K562 (cell line): ENCODE measurements around the gene GPR4. TPM values are rescaled to one million over a fixed set of nuclear protein-coding genes. Genes with fewer than 3 reads are reported as not detected.

Source experiments
- AFF4 ChIP-seq: sonication (generic); formaldehyde crosslinking; IDR thresholded peaks from 2 replicates; pipeline ENCODE4 v1.8.0; 2023; ENCODE audit warnings: mild to moderate bottlenecking, missing genetic modification reagents
- FIP1L1 ChIP-seq: fragments of 200-400 bp; formaldehyde crosslinking; IDR thresholded peaks from 2 replicates; pipeline ENCODE4 v1.6.1; 2018; ENCODE audit warnings: mild to moderate bottlenecking, low read depth, low read length; ENCODE audit not compliant: poor library complexity, severe bottlenecking
- GTF2A2 ChIP-seq: IDR thresholded peaks from 2 replicates; pipeline ENCODE4 v1.6.1; 2016; ENCODE audit warnings: mild to moderate bottlenecking, missing genetic modification characterization, missing compliant biosample characterization
- KAT7 ChIP-seq: sonication (generic); formaldehyde crosslinking; IDR thresholded peaks from 2 replicates; pipeline ENCODE4 v1.8.0; 2022; ENCODE audit warnings: missing genetic modification reagents, mild to moderate bottlenecking, borderline replicate concordance
- KLF10 ChIP-seq: fragments of 250-450 bp; sonication (Bioruptor Pico); IDR thresholded peaks from 2 replicates; pipeline ENCODE4 v1.6.1; 2021; ENCODE audit warnings: matching md5 sums
- MYC ChIP-seq, 2 experiments: fragments of 250-450 bp in 1 of 2; sonication (Bioruptor Pico) in 1 of 2; IDR thresholded peaks; 2 replicates each; pipeline versions ENCODE4 v1.5.1 to v1.6.1; 2012 to 2021; ENCODE audit warnings: low read depth in 2 of 2, borderline replicate concordance in 1 of 2, improper control_type of control experiment in 1 of 2, low read length in 1 of 2, mild to moderate bottlenecking in 1 of 2, moderate library complexity in 1 of 2
- POLR2A ChIP-seq: fragments of 450-650 bp; conservative IDR thresholded peaks from 2 replicates; pipeline ENCODE4 v1.6.1; 2016
- SLC30A9 ChIP-seq: fragments of 250-450 bp; sonication (Bioruptor Pico); IDR thresholded peaks from 2 replicates; pipeline ENCODE4 v1.8.0; 2022; ENCODE audit warnings: mild to moderate bottlenecking, moderate library complexity
- ZNF146 ChIP-seq: IDR thresholded peaks from one replicate; pipeline ENCODE4 v1.6.1; 2018; ENCODE audit warnings: missing compliant biosample characterization; ENCODE audit not compliant: unreplicated experiment
- ZNF644 ChIP-seq: fragments of 200-800 bp; sonication (Bioruptor generic); IDR thresholded peaks from 2 replicates; pipeline ENCODE4 v1.6.1; 2016; ENCODE audit warnings: low read depth, missing genetic modification characterization, missing compliant biosample characterization
- polyA plus RNA-seq, 8 experiments: library from polyadenylated mRNA; depleted of rRNA in 4 of 8; stranded (reverse) in 5 of 8; unstranded in 3 of 8; fragments of >200 nt; fragmentation: Nextera tagmentation in 2 of 8; fragmentation: Illumina TruSeq in 1 of 8; extraction: Ambion mirVana in 2 of 8; extraction: Trizol in 1 of 8; gene quantifications; 2 replicates each; pipeline versions ENCODE4 v1.2.1 to v1.2.3, GENCODE V29; 2011 to 2014; ENCODE audit warnings: inconsistent platforms in 1 of 8, missing spikeins in 1 of 8
- total RNA-seq, 7 experiments: library from RNA; depleted of rRNA in 6 of 7; stranded (reverse); fragments of >200 nt in 6 of 7; fragmentation: Illumina TruSeq in 2 of 7; extraction: Trizol in 2 of 7; gene quantifications; 2 replicates each; pipeline versions ENCODE4 v1.2.1 to v1.2.3, GENCODE V29; 2011 to 2021; ENCODE audit warnings: low replicate concordance in 1 of 7
- TF ChIP-seq, protein P1 (sequence below): sonication (generic); formaldehyde crosslinking; IDR thresholded peaks from 2 replicates; pipeline ENCODE4 v1.4.0; 2020; ENCODE audit warnings: mild to moderate bottlenecking, missing genetic modification reagents
- TF ChIP-seq, protein P2 (sequence below): fragments of 450-650 bp; IDR thresholded peaks from 2 replicates; pipeline ENCODE4 v1.6.1; 2016; ENCODE audit warnings: antibody characterized with exemption
- TF ChIP-seq, protein P3 (sequence below): sonication (generic); formaldehyde crosslinking; IDR thresholded peaks from 2 replicates; pipeline ENCODE4 v1.8.0; 2022; ENCODE audit warnings: mild to moderate bottlenecking, missing genetic modification reagents
- TF ChIP-seq, protein P4 (sequence below): sonication (generic); formaldehyde crosslinking; IDR thresholded peaks from 2 replicates; pipeline ENCODE4 v1.8.0; 2022; ENCODE audit warnings: missing genetic modification reagents, mild to moderate bottlenecking, borderline replicate concordance

Gene GPR4
- total and polyA plus RNA-seq, 9 of the 15 experiments (the other 6 are each of a cell fraction or from before 2014, with no cell fraction given), result 0.03 to 0.09 (median 0.04) TPM; not detected in 5

- TF ChIP-seq ZNF644 (tag), result 0 out of 2 replicates have a peak, but pooled peaks have one; percentile 4
- no peak for TF ChIP-seq GTF2A2 (tag)
- 0 out of 2 replicates have a peak, but pooled peaks have one; percentile 41 for TF ChIP-seq AFF4
- TF ChIP-seq POLR2A, result peak; percentile 68
- TF ChIP-seq KLF10 (CRISPR knock-in tag), result no peak
- TF ChIP-seq, protein P1, sequence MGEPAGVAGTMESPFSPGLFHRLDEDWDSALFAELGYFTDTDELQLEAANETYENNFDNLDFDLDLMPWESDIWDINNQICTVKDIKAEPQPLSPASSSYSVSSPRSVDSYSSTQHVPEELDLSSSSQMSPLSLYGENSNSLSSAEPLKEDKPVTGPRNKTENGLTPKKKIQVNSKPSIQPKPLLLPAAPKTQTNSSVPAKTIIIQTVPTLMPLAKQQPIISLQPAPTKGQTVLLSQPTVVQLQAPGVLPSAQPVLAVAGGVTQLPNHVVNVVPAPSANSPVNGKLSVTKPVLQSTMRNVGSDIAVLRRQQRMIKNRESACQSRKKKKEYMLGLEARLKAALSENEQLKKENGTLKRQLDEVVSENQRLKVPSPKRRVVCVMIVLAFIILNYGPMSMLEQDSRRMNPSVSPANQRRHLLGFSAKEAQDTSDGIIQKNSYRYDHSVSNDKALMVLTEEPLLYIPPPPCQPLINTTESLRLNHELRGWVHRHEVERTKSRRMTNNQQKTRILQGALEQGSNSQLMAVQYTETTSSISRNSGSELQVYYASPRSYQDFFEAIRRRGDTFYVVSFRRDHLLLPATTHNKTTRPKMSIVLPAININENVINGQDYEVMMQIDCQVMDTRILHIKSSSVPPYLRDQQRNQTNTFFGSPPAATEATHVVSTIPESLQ (CRISPR knock-in tag), result no peak
- TF ChIP-seq FIP1L1, result no peak
- TF ChIP-seq SLC30A9, result no peak
- TF ChIP-seq KAT7 (CRISPR knock-in tag), result peak; percentile 80
- TF ChIP-seq, protein P2, sequence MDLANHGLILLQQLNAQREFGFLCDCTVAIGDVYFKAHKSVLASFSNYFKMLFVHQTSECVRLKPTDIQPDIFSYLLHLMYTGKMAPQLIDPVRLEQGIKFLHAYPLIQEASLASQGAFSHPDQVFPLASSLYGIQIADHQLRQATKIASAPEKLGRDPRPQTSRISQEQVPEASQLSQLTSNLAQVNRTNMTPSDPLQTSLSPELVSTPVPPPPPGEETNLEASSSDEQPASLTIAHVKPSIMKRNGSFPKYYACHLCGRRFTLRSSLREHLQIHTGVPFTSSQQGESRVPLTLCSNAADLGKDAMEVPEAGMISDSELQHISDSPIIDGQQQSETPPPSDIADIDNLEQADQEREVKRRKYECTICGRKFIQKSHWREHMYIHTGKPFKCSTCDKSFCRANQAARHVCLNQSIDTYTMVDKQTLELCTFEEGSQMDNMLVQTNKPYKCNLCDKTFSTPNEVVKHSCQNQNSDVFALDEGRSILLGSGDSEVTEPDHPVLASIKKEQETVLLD, result peak; percentile 42; the same call in 1 of the 2 replicates
- no peak for TF ChIP-seq ZNF146 (CRISPR knock-in tag)
- TF ChIP-seq, protein P3, sequence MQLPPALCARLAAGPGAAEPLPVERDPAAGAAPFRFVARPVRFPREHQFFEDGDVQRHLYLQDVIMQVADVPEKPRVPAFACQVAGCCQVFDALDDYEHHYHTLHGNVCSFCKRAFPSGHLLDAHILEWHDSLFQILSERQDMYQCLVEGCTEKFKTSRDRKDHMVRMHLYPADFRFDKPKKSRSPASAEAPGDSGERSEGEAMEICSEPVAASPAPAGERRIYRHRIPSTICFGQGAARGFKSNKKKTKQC (CRISPR knock-in tag), result peak; percentile 72
- TF ChIP-seq, protein P4, sequence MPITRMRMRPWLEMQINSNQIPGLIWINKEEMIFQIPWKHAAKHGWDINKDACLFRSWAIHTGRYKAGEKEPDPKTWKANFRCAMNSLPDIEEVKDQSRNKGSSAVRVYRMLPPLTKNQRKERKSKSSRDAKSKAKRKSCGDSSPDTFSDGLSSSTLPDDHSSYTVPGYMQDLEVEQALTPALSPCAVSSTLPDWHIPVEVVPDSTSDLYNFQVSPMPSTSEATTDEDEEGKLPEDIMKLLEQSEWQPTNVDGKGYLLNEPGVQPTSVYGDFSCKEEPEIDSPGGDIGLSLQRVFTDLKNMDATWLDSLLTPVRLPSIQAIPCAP (CRISPR knock-in tag), result no peak
- peak; percentile 46; the same call in 1 of the 2 replicates for TF ChIP-seq MYC (IDR thresholded peaks at IDR 0.05; ENCODE audit: low read depth, low read length)
- peak; percentile 73 for TF ChIP-seq MYC (CRISPR knock-in tag; IDR thresholded peaks at IDR 0.05; ENCODE audit: borderline replicate concordance, low read depth)
Observed at GRCh38 chr19:45641274-45642105, 39.5 kb upstream of the GPR4 start (continued).
